A549 treated with Hydrocortisone at 1 μM for 4 hours (cell line): ENCODE measurements around the gene DCP1A. TPM values are rescaled to one million over a fixed set of nuclear protein-coding genes. Genes with fewer than 3 reads are reported as not detected.

Source experiments
- total RNA-seq: library from RNA; stranded (reverse); fragments of 200-300 nt; extraction: Qiagen RNA extraction; gene quantifications from 5 replicates; pipeline ENCODE4 v1.2.3, GENCODE V29; 2022

DCP1A gene
- 5.9 to 7.3 TPM (median 7.1 TPM) in 5 replicates for total RNA-seq

DNA sequence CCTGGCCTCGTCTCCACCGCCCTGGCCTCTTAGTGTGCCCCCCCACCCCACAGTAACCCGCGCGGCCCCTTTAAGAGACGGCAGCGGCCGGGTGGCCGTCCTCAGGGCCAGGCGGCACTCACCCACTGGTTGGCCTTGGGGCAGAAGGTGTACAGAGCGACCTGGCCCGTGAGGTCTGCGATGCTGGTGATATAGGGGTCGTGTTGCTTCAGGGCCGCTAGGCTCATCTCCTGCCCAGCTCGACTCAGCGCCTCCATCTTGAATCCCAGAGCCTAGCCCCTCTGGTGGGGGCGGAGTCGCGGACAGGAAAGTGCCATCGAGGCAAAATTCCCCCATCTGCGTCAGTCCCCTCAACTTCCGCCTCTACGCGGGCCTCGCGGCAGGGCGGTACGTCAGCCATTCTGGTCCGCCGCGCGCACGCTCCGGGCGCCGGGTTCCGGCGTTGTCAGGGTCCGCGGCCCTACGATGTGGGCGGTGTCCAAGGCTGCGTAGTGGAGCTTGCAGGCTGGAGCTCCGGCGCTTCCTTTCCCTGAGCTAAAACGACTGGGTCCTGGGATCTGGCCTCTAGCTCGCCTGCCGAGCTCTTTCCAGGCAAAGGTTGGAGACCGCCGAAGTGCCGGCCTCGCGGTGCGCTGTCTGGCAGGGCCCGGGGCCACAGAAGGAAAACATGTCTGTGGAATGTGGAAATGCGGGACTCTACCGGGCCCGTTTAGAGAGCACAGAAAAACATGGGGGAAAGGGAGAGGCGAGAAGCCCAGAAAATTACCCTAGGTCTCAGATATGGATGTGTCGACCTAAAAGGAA is at the start of gene DCP1A:
DCP1A (minus strand) TSS at position 283 of the 804 bp plus-strand sequence; CDS start at position 257, 26 bp downstream.

GRCh38 chr3:53255775-53256703 is 91.3 kb downstream of the DCP1A start, which contains the start of gene TKT:
Gene TKT (minus strand): TSS chr3:53256022. CDS start chr3:53255942, 80 bp downstream.

Other genes with a start within 250 kb of the DCP1A start
- 25.3 to 28.5 TPM (median 27.4 TPM) in 5 replicates for gene RFT1, start 217.1 kb downstream of the DCP1A start, total RNA-seq
- 39.7 to 48.1 TPM (median 43.5 TPM) in 5 replicates for gene PRKCD, start 186.3 kb downstream of the DCP1A start, total RNA-seq
- gene TKT, start 91.5 kb downstream of the DCP1A start, total RNA-seq = 1,744 to 2,020 TPM (median 1,920 TPM) in 5 replicates
- gene CACNA1D, start 147.1 kb upstream of the DCP1A start, total RNA-seq = 0.47 to 1.3 TPM (median 0.83 TPM) in 5 replicates